ENCODE measurements around the gene EPG5.

DNA sequence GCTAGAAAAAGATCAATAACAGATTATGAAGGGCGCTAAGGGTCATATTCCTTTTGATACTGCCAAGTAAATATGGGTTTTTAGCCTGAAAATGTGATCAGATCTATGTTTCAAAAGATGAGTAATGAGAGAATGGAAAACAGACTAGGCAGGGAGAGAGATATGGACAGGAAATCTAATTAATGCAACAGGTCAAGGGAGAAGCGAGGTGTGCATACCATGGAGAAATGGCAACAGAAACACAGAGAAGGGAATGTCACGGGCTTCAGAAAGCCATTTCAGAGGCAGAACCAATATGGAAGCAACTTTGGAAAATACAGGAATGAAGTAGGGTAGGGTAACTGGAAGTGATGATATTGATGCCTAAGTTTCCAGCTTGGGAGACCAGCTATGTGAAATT is 72.3 kb downstream of the EPG5 start:
- no peak for TF ChIP-seq CTCF (IDR thresholded peaks at IDR 0.05)
- no peak for TF ChIP-seq RAD21 (conservative IDR thresholded peaks at IDR 0.05 in 1 of 2, IDR thresholded peaks at IDR 0.05 in 1 of 2)
- no peak for TF ChIP-seq MAZ (IDR thresholded peaks at IDR 0.05; ENCODE audit: borderline replicate concordance, low read depth, low read length)
- no peak for TF ChIP-seq SMC3 (IDR thresholded peaks at IDR 0.05)
- TF ChIP-seq RFX5 (IDR thresholded peaks at IDR 0.05), result no peak
- TF ChIP-seq POLR2A (IDR thresholded peaks at IDR 0.05; ENCODE audit: low read length), result no peak
- no peak for TF ChIP-seq HEYL (CRISPR knock-in tag; IDR thresholded peaks at IDR 0.05)
- TF ChIP-seq ELK1 (IDR thresholded peaks at IDR 0.05; ENCODE audit: low read depth, low read length), result no peak
- TF ChIP-seq EP300 (IDR thresholded peaks at IDR 0.05), result no peak
- TF ChIP-seq EHMT2 (IDR thresholded peaks at IDR 0.05; ENCODE audit: low read depth), result no peak
- TF ChIP-seq KDM1A (IDR thresholded peaks at IDR 0.05; ENCODE audit: low read depth), result no peak
- TF ChIP-seq SREBF2 (IDR thresholded peaks at IDR 0.05), result no peak
- no peak for TF ChIP-seq CEBPB (IDR thresholded peaks at IDR 0.05)
- TF ChIP-seq CHD2 (IDR thresholded peaks at IDR 0.05; ENCODE audit: low read length, partially characterized antibody), result no peak

Data from A549 (cell line).